Mucosa of descending colon (tissue), 3 donors: ENCODE measurements around the gene POU6F2. TPM values are rescaled to one million over a fixed set of nuclear protein-coding genes. Genes with fewer than 3 reads are reported as not detected.

Experiments
- ATAC-seq: fragments of 200-7000 bp; cut with Tn5 transposase; one replicate; pipeline ENCODE4 v1.9.1; 2020; ENCODE audit warnings: mild to moderate bottlenecking, moderate library complexity
- DNase-seq, 3 donors: peaks; one replicate each; pipeline ENCODE4 v3.0.0-alpha.2; 2020
- H3K36me3 ChIP-seq: fragments of 200-600 bp; one replicate; pipeline ENCODE4 v1.8.0; 2021; ENCODE audit warnings: low read depth, mild to moderate bottlenecking
- H3K4me1 ChIP-seq: fragments of 200-600 bp; one replicate; pipeline ENCODE4 v1.8.0; 2021; ENCODE audit warnings: low read depth, mild to moderate bottlenecking
- H3K4me3 ChIP-seq: fragments of 200-600 bp; one replicate; pipeline ENCODE4 v1.8.0; 2021; ENCODE audit warnings: mild to moderate bottlenecking
- H3K9me3 ChIP-seq: fragments of 200-600 bp; one replicate; pipeline ENCODE4 v1.8.0; 2021; ENCODE audit warnings: mild to moderate bottlenecking
- intact Hi-C, 2 donors: fragments of 100-400 bp; cut with DNase I in 1 of 2; cut with micrococcal nuclease in 1 of 2; formaldehyde crosslinking; loops; one replicate each; pipeline versions ENCODE4 v1.11.0 to v1.11.1; 2022; cut with DNase I, micrococcal nuclease
- total RNA-seq, 3 donors: library from RNA; stranded (reverse); fragmentation: NEBNext Ultra II Directional in 2 of 3; extraction: Animal tissue kit (Norgen Biotek cat#: 25700) in 2 of 3; gene quantifications; one replicate each; pipeline versions ENCODE4 v1.2.1 to v1.2.4, GENCODE V29; 2021 to 2023
- TF ChIP-seq, protein P1 (sequence below): fragments of 200-600 bp; IDR thresholded peaks from one replicate; pipeline ENCODE4 v1.8.0; 2022; ENCODE audit warnings: antibody characterized with exemption, mild to moderate bottlenecking
- donor health status: DM: no; HTN: no; CAD: no; lungs with moderate emphysema.
- donor health status: DM: no; HTN: no; CAD: no.
- donor health status: DM: no; HTN: yes; CAD: no.

Gene POU6F2
- total RNA-seq, 3 donors from 2014 or later: 0.90 TPM; not detected in 2

DNA sequence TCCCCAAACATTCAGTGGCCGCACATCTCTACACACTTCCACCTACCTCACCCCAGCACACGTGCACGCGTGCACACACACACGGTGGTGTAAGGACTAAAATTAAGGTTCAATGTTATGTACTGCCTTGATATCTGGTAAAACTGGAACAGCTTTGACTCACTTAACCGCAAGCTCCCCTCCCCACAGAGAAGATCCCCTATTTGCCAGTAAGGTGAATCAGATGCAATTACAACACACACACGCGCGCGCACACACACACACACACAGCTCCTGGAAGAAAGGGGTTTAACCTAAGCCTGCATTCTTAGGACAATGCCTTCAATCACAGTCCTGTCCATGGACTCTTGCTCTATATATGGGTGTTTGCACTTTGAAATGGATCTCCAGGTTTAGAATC, 43.2 kb upstream of the POU6F2 start:
- Histone ChIP-seq H3K9me3 (no peaks in the 10 kb centered on the region), H3K4me1 (no peaks in the 10 kb centered on the region), H3K36me3 (no peaks in the 10 kb centered on the region), H3K4me3 (no peak overlapping the region)
- TF ChIP-seq, protein P1, sequence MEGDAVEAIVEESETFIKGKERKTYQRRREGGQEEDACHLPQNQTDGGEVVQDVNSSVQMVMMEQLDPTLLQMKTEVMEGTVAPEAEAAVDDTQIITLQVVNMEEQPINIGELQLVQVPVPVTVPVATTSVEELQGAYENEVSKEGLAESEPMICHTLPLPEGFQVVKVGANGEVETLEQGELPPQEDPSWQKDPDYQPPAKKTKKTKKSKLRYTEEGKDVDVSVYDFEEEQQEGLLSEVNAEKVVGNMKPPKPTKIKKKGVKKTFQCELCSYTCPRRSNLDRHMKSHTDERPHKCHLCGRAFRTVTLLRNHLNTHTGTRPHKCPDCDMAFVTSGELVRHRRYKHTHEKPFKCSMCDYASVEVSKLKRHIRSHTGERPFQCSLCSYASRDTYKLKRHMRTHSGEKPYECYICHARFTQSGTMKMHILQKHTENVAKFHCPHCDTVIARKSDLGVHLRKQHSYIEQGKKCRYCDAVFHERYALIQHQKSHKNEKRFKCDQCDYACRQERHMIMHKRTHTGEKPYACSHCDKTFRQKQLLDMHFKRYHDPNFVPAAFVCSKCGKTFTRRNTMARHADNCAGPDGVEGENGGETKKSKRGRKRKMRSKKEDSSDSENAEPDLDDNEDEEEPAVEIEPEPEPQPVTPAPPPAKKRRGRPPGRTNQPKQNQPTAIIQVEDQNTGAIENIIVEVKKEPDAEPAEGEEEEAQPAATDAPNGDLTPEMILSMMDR: no peak
- intact Hi-C loops: loop anchor here in 1 of 2 donors (5.0 kb wide), 1 partner anchor 533 kb away; no protein-coding TSS in a partner anchor
- ATAC-seq (no peak), DNase-seq (no peak)

DNA sequence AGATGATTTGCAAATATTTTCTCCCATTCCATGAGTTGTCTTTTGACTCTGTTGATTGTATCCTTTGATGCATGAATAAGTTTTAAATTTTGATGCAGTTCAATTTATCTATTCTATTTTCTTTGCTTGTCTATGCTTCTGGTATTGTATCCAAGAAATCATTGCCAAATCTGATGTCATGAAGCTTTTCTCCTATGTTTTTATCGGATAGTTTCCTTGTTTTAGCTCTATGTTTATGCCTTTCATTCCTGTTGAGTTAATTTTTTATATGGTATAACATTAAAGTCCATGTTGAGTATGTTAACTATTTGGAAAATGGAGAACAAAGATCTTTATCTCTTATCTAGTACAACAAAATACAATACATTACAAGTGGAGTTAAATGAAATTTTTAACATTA, 41.1 kb upstream of the POU6F2 start:
- DNase-seq (no peak), ATAC-seq (no peak)
- intact Hi-C loops: no loop called here
- TF ChIP-seq, protein P1: no peak
- H3K36me3 ChIP-seq: no peaks in the 10 kb centered on the region
- H3K4me3 ChIP-seq: no peak overlapping the region
- no peaks in the 10 kb centered on the region for H3K9me3 ChIP-seq
- H3K4me1 ChIP-seq: no peaks in the 10 kb centered on the region

- H3K36me3 ChIP-seq: no peaks in the 10 kb centered on the region
- no peak overlapping the region for H3K4me3 ChIP-seq
- no peaks in the 10 kb centered on the region for H3K9me3 ChIP-seq
- intact Hi-C loops: no loop called here
- DNase-seq (no peak), ATAC-seq (no peak)
- TF ChIP-seq, protein P1: no peak
- no peaks in the 10 kb centered on the region for H3K4me1 ChIP-seq
Measured at GRCh38 chr7:38938001-38938485, 39.7 kb upstream of the POU6F2 start.

DNA sequence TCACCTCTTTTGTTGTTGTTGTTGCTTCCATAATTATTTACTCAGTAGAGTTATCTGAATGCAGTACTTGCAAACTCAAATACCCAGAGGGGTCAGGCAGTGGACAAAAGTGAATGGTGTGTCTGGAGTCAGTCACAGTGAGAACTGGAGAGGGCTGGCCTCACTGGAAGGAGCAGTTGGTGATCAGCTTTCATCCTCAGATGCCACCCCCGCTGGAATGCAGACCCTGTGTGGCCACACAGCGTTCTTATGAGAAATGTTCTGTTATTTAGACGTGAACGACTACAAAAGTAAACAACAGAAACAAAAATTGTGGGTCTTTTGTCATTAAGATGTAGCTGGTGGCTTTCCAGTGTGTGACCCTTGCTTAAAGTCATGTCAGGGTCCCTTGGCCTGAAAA, 39.1 kb upstream of the POU6F2 start:
- H3K4me1 ChIP-seq: no peaks in the 10 kb centered on the region
- DNase-seq (no peak), ATAC-seq (no peak)
- no peak overlapping the region for H3K4me3 ChIP-seq
- H3K36me3 ChIP-seq: no peaks in the 10 kb centered on the region
- intact Hi-C loops: no loop called here
- H3K9me3 ChIP-seq: no peaks in the 10 kb centered on the region
- TF ChIP-seq, protein P1: no peak

DNA sequence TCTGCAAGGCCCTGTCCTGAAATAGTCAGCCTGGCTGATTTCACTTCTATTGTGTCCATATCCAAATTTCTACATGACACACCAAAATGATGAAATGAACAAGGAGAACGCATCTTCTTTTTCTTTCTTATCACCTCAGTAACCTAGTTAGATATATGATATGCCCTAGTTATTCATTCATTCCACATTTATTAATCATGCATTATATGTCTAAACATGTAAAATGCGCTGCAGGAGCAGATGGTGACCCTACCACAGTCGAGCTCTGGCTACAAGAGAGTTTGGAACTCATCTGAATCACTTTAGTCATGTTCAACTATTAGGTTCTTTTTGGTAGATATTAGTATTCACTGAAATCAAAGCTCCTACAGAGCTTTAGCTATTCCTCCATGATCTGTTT, 36.9 kb upstream of the POU6F2 start:
- ATAC-seq (no peak), DNase-seq (no peak)
- TF ChIP-seq, protein P1: no peak
- no peak overlapping the region for H3K4me3 ChIP-seq
- no peaks in the 10 kb centered on the region for H3K36me3 ChIP-seq
- no peaks in the 10 kb centered on the region for H3K4me1 ChIP-seq
- intact Hi-C loops: no loop called here
- no peaks in the 10 kb centered on the region for H3K9me3 ChIP-seq
